GM19467 (cell line): ENCODE measurements around the gene GPR180.

Source experiments
- ATAC-seq: cut with Tn5 transposase; IDR thresholded peaks from one replicate; pipeline ENCODE4 v1.9.1; 2021; ENCODE audit warnings: mild to moderate bottlenecking, moderate library complexity; ENCODE audit not compliant: unreplicated experiment

The GPR180 gene

DNA sequence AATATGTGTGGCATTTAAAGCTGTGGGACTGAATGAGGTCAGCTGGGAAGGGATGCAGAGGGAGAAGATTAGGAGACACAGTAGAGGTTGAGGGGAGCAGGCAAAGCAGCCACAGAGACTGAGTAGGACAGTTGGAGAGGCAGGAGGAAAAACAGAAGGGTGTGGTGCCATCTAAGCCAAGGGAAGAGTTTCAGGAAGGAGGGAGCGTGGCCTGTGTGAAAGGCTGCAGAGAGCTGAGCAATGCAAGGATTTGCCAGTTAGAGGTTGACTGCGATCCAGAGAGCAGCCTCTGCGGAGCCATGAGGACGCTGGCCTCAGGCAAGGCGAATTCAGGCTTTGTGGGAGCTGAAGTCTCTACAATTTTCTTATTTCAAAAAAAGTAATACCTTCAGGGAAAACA lies 81.8 kb downstream of the GPR180 start:
- ATAC-seq: no peak
